Measurements from ENCODE around the gene TMEM125. TPM values are rescaled to one million over a fixed set of nuclear protein-coding genes. Genes with fewer than 3 reads are reported as not detected.

The TMEM125 gene
- total RNA-seq, 2 experiments from 2014 or later: 0.23 TPM; not detected in 1

GRCh38 chr1:43246466-43247213, 23.1 kb upstream of the TMEM125 start:
- Histone ChIP-seq H3K36me3 (ENCODE audit: insufficient read depth, low read length) (no peaks in the 10 kb centered on the region), H3K9me3 (ENCODE audit: low read length) (peaks cover 13% of the 10 kb centered on the region), H3K4me3 (ENCODE audit: low read depth, low read length, poor library complexity, severe bottlenecking) (no peak overlapping the region), H4K20me1 (ENCODE audit: insufficient read depth, low read length) (no peaks in the 10 kb centered on the region), H3K79me2 (ENCODE audit: insufficient read depth, low read depth, low read length) (no peaks in the 10 kb centered on the region), H3K27ac (ENCODE audit: low read depth, low read length, poor library complexity, severe bottlenecking) (no peak overlapping the region), H3K4me2 (ENCODE audit: low read length) (no peak overlapping the region), H3K9me2 (ENCODE audit: insufficient read depth, low read length) (no peaks in the 10 kb centered on the region), H2AFZ (ENCODE audit: low read length) (no peak overlapping the region), H3K4me1 (ENCODE audit: insufficient read depth, low read length, poor library complexity, severe bottlenecking) (no peaks in the 10 kb centered on the region)
- no TSS peak for BruUV-seq (replicated peaks)
- no peak for DNase-seq (ENCODE audit: low spot score)
- ChIA-PET CTCF (ENCODE audit: unreplicated experiment) (no interaction called here), POLR2A (no interaction called here)
- TF ChIP-seq CTCF (conservative IDR thresholded peaks at IDR 0.05; ENCODE audit: low read length) (no peak), EZH2phosphoT487 (IDR thresholded peaks at IDR 0.05; ENCODE audit: borderline replicate concordance, low read depth, low read length) (no peak)
- intact Hi-C loops (cut with micrococcal nuclease; ENCODE audit: unreplicated experiment): no loop called here

GRCh38 chr1:43247256-43247921, 22.4 kb upstream of the TMEM125 start:
- intact Hi-C loops (cut with micrococcal nuclease; ENCODE audit: unreplicated experiment): no loop called here

More at GRCh38 chr1:43247256-43247921, 22.4 kb upstream of the TMEM125 start:
- Histone ChIP-seq H4K20me1 (ENCODE audit: insufficient read depth, low read length) (no peaks in the 10 kb centered on the region), H3K4me2 (ENCODE audit: low read length) (no peak overlapping the region), H3K9me3 (ENCODE audit: low read length) (peaks cover 13% of the 10 kb centered on the region), H3K27ac (ENCODE audit: low read depth, low read length, poor library complexity, severe bottlenecking) (no peak overlapping the region), H3K79me2 (ENCODE audit: insufficient read depth, low read depth, low read length) (no peaks in the 10 kb centered on the region), H3K9me2 (ENCODE audit: insufficient read depth, low read length) (no peaks in the 10 kb centered on the region), H3K4me1 (ENCODE audit: insufficient read depth, low read length, poor library complexity, severe bottlenecking) (no peaks in the 10 kb centered on the region), H2AFZ (ENCODE audit: low read length) (no peak overlapping the region), H3K4me3 (ENCODE audit: low read depth, low read length, poor library complexity, severe bottlenecking) (no peak overlapping the region), H3K36me3 (ENCODE audit: insufficient read depth, low read length) (no peaks in the 10 kb centered on the region)
- POLR2A ChIA-PET: no interaction called here
- no TSS peak for BruUV-seq (replicated peaks)
- no peak for DNase-seq (ENCODE audit: low spot score)
- CTCF ChIA-PET (ENCODE audit: unreplicated experiment): no interaction called here
- TF ChIP-seq EZH2phosphoT487 (IDR thresholded peaks at IDR 0.05; ENCODE audit: borderline replicate concordance, low read depth, low read length) (no peak), CTCF (conservative IDR thresholded peaks at IDR 0.05; ENCODE audit: low read length) (no peak)

Data from OCI-LY7 (cell line).